ENCODE results near the gene SLC28A1. TPM values are rescaled to one million over a fixed set of nuclear protein-coding genes. Genes with fewer than 3 reads are reported as not detected.

SLC28A1 gene
- total RNA-seq, 1 experiment from 2014 or later = 0.17 TPM

GRCh38 chr15:84886211-84886983, 1.9 kb downstream of the SLC28A1 start:
- no TSS peak for BruUV-seq (replicated peaks)
- Mint-ChIP-seq H3K27me3 (ENCODE audit: unreplicated experiment) (peaks cover 5% of the 10 kb centered on the region), H3K36me3 (ENCODE audit: insufficient read depth, unreplicated experiment) (peaks cover 4% of the 10 kb centered on the region), H3K27ac (ENCODE audit: unreplicated experiment) (no peak overlapping the region), H3K4me3 (ENCODE audit: low read depth, unreplicated experiment) (no peak overlapping the region), H3K9me3 (ENCODE audit: low read depth, unreplicated experiment) (no peaks in the 10 kb centered on the region), H3K4me1 (ENCODE audit: low read depth, unreplicated experiment) (peaks cover 29% of the 10 kb centered on the region)
- CTCF ChIA-PET = interaction anchor here (0.5 kb wide), 1 partner anchor 120 kb away, joined by 4 read pairs; no protein-coding TSS in a partner anchor
- no peak for DNase-seq
- no peak for TF ChIP-seq CTCF (IDR thresholded peaks at IDR 0.05; ENCODE audit: unreplicated experiment)
- intact Hi-C loops (cut with micrococcal nuclease; ENCODE audit: unreplicated experiment) = no loop called here

GRCh38 chr15:84886984-84887299, 2.5 kb downstream of the SLC28A1 start:
- Mint-ChIP-seq H3K27me3 (ENCODE audit: unreplicated experiment) (peaks cover 11% of the 10 kb centered on the region), H3K4me3 (ENCODE audit: low read depth, unreplicated experiment) (no peak overlapping the region), H3K9me3 (ENCODE audit: low read depth, unreplicated experiment) (no peaks in the 10 kb centered on the region), H3K4me1 (ENCODE audit: low read depth, unreplicated experiment) (peaks cover 25% of the 10 kb centered on the region), H3K36me3 (ENCODE audit: insufficient read depth, unreplicated experiment) (peaks cover 4% of the 10 kb centered on the region), H3K27ac (ENCODE audit: unreplicated experiment) (no peak overlapping the region)
- no peak for TF ChIP-seq CTCF (IDR thresholded peaks at IDR 0.05; ENCODE audit: unreplicated experiment)
- intact Hi-C loops (cut with micrococcal nuclease; ENCODE audit: unreplicated experiment) = no loop called here
- no TSS peak for BruUV-seq (replicated peaks)
- CTCF ChIA-PET = interaction anchor here (0.5 kb wide), 1 partner anchor 120 kb away, joined by 4 read pairs; no protein-coding TSS in a partner anchor
- DNase-seq = no peak

GRCh38 chr15:84887938-84888337, 3.5 kb downstream of the SLC28A1 start:
- no peak for DNase-seq
- CTCF ChIA-PET = no interaction called here
- TF ChIP-seq CTCF (IDR thresholded peaks at IDR 0.05; ENCODE audit: unreplicated experiment) = no peak
- intact Hi-C loops (cut with micrococcal nuclease; ENCODE audit: unreplicated experiment) = no loop called here
- Mint-ChIP-seq H3K4me3 (ENCODE audit: low read depth, unreplicated experiment) (no peak overlapping the region), H3K36me3 (ENCODE audit: insufficient read depth, unreplicated experiment) (peaks cover 4% of the 10 kb centered on the region), H3K27ac (ENCODE audit: unreplicated experiment) (no peak overlapping the region), H3K4me1 (ENCODE audit: low read depth, unreplicated experiment) (peaks cover 25% of the 10 kb centered on the region), H3K27me3 (ENCODE audit: unreplicated experiment) (peaks cover 13% of the 10 kb centered on the region), H3K9me3 (ENCODE audit: low read depth, unreplicated experiment) (no peaks in the 10 kb centered on the region)
- BruUV-seq (replicated peaks) = no TSS peak

- BruUV-seq (replicated peaks) = no TSS peak
- TF ChIP-seq CTCF (IDR thresholded peaks at IDR 0.05; ENCODE audit: unreplicated experiment) = no peak
- Mint-ChIP-seq H3K27me3 (ENCODE audit: unreplicated experiment) (peaks cover 13% of the 10 kb centered on the region), H3K9me3 (ENCODE audit: low read depth, unreplicated experiment) (no peaks in the 10 kb centered on the region), H3K4me3 (ENCODE audit: low read depth, unreplicated experiment) (no peak overlapping the region), H3K4me1 (ENCODE audit: low read depth, unreplicated experiment) (peaks cover 18% of the 10 kb centered on the region), H3K36me3 (ENCODE audit: insufficient read depth, unreplicated experiment) (peaks cover 4% of the 10 kb centered on the region), H3K27ac (ENCODE audit: unreplicated experiment) (no peak overlapping the region)
- CTCF ChIA-PET = no interaction called here
- no peak for DNase-seq
- intact Hi-C loops (cut with micrococcal nuclease; ENCODE audit: unreplicated experiment) = no loop called here
Measured at GRCh38 chr15:84888639-84889038, 4.2 kb downstream of the SLC28A1 start.

Data from Calu3 (cell line).